Type B pancreatic cell (in vitro differentiated cells): Measurements from ENCODE around the gene BMP7. TPM values are rescaled to one million over a fixed set of nuclear protein-coding genes. Genes with fewer than 3 reads are reported as not detected.
A peak's percentile ranks its signal among the peaks of the same experiment; 100 is the strongest.

ENCODE experiments used
- DNase-seq: peaks from one replicate; pipeline ENCODE4 v3.0.0; 2021; ENCODE audit warnings: mixed read lengths; ENCODE audit not compliant: unreplicated experiment; ENCODE audit errors: extremely low spot score
- H3K27ac Mint-ChIP-seq: 2 replicates; pipeline ENCODE4 v1.8.0; 2021; ENCODE audit warnings: mild to moderate bottlenecking, mixed read lengths
- H3K27me3 Mint-ChIP-seq: 2 replicates; pipeline ENCODE4 v1.8.0; 2021; ENCODE audit warnings: mixed read lengths
- H3K36me3 Mint-ChIP-seq: 2 replicates; pipeline ENCODE4 v1.8.0; 2021; ENCODE audit warnings: mixed read lengths
- H3K4me1 Mint-ChIP-seq: one replicate; pipeline ENCODE4 v1.8.0; 2021; ENCODE audit warnings: mixed read lengths; ENCODE audit not compliant: unreplicated experiment
- H3K4me3 Mint-ChIP-seq: 2 replicates; pipeline ENCODE4 v1.8.0; 2021; ENCODE audit warnings: mild to moderate bottlenecking, mixed read lengths
- H3K9me3 Mint-ChIP-seq: 2 replicates; pipeline ENCODE4 v1.8.0; 2021; ENCODE audit warnings: mixed read lengths
- CTCF ChIP-seq: fragments of 200-600 bp; sonication (generic); conservative IDR thresholded peaks from 2 replicates; pipeline ENCODE4 v1.5.0; 2021; ENCODE audit warnings: antibody characterized with exemption, mild to moderate bottlenecking
- total RNA-seq: library from RNA; stranded (reverse); gene quantifications from 2 replicates; pipeline ENCODE4 v1.2.1, GENCODE V29; 2021; ENCODE audit warnings: low replicate concordance

The BMP7 gene
- total RNA-seq, 1 donor from 2014 or later = 115 TPM

GRCh38 chr20:57312138-57312537 lies 45.7 kb upstream of the BMP7 start:
- Mint-ChIP-seq H3K4me3 (no peak overlapping the region), H3K36me3 (no peaks in the 10 kb centered on the region), H3K9me3 (no peaks in the 10 kb centered on the region), H3K27ac (no peak overlapping the region), H3K4me1 (peaks cover 16% of the 10 kb centered on the region), H3K27me3 (no peaks in the 10 kb centered on the region)
- DNase-seq = no peak
- no peak for TF ChIP-seq CTCF

GRCh38 chr20:57310821-57311514 lies 44.5 kb upstream of the BMP7 start:
- Mint-ChIP-seq H3K9me3 (no peaks in the 10 kb centered on the region), H3K4me3 (no peak overlapping the region), H3K27me3 (no peaks in the 10 kb centered on the region), H3K4me1 (peaks cover 16% of the 10 kb centered on the region), H3K27ac (no peak overlapping the region), H3K36me3 (no peaks in the 10 kb centered on the region)
- no peak for DNase-seq
- TF ChIP-seq CTCF = no peak

GRCh38 chr20:57309544-57310115 lies 43.2 kb upstream of the BMP7 start:
- Mint-ChIP-seq H3K9me3 (no peaks in the 10 kb centered on the region), H3K4me3 (no peak overlapping the region), H3K36me3 (no peaks in the 10 kb centered on the region), H3K27me3 (no peaks in the 10 kb centered on the region), H3K4me1 (peaks cover 16% of the 10 kb centered on the region), H3K27ac (peak overlapping the region; percentile 89)
- no peak for TF ChIP-seq CTCF
- no peak for DNase-seq

GRCh38 chr20:57308451-57309271 lies 42.2 kb upstream of the BMP7 start:
- no peaks in the 10 kb centered on the region for H3K9me3 Mint-ChIP-seq
- H3K36me3 Mint-ChIP-seq = no peaks in the 10 kb centered on the region
- peak overlapping the region; percentile 89 for H3K27ac Mint-ChIP-seq
- peaks cover 24% of the 10 kb centered on the region for H3K4me1 Mint-ChIP-seq
- DNase-seq = no peak
- H3K27me3 Mint-ChIP-seq = no peaks in the 10 kb centered on the region
- H3K4me3 Mint-ChIP-seq = no peak overlapping the region
- no peak for TF ChIP-seq CTCF

- Mint-ChIP-seq H3K27me3 (no peaks in the 10 kb centered on the region), H3K9me3 (no peaks in the 10 kb centered on the region), H3K4me1 (peaks cover 29% of the 10 kb centered on the region), H3K27ac (peak overlapping the region; percentile 89), H3K36me3 (no peaks in the 10 kb centered on the region), H3K4me3 (peak overlapping the region; percentile 50)
- TF ChIP-seq CTCF = no peak
- no peak for DNase-seq
Measured at GRCh38 chr20:57306747-57307146, 40.3 kb upstream of the BMP7 start.
